RWPE1 (cell line): ENCODE measurements around the gene TOX4.

ENCODE experiments used
- CTCF ChIA-PET: fragments of 350-600 bp; sonication (Branson Sonifier 250); formaldehyde crosslinking; extraction: SDS; loops from one replicate; lab custom pipeline; 2021; lab: Yijun Ruan, JAX
- POLR2A ChIA-PET: fragments of 400-600 bp; formaldehyde crosslinking; extraction: SDS; loops from one replicate; lab custom pipeline; 2020; ENCODE audit warnings: antibody characterized with exemption; ENCODE audit not compliant: low non-redundant PET; lab: Yijun Ruan, JAX
- DNase-seq: peaks from one replicate; pipeline ENCODE4 v3.0.0; 2012; ENCODE audit warnings: low spot score
- H3K27ac ChIP-seq: fragments of 450-650 bp; 2 replicates; pipeline ENCODE4 v1.5.1; 2017
- CTCF ChIP-seq: fragments of 450-650 bp; conservative IDR thresholded peaks from 2 replicates; pipeline ENCODE4 v1.5.1; 2017; ENCODE audit warnings: low read depth, mild to moderate bottlenecking

Gene TOX4

GRCh38 chr14:21524575-21525490 lies 47.8 kb downstream of the TOX4 start:
- no peak for TF ChIP-seq CTCF
- DNase-seq, result no peak
- ChIA-PET CTCF (no interaction called here), POLR2A (no interaction called here)
- no peak overlapping the region for H3K27ac ChIP-seq

- no peak for TF ChIP-seq CTCF
- POLR2A ChIA-PET, result no interaction called here
- no peak for DNase-seq
- H3K27ac ChIP-seq, result no peak overlapping the region
- CTCF ChIA-PET, result interaction anchor here (0.6 kb wide), 1 partner anchor 60 kb away, joined by 5 read pairs; no protein-coding TSS in a partner anchor
Measured at GRCh38 chr14:21525571-21525961, 48.6 kb downstream of the TOX4 start.

GRCh38 chr14:21525962-21526671 lies 49.1 kb downstream of the TOX4 start, which contains the start of gene SALL2:
TSS of gene SALL2 (minus strand) at chr14:21526346. CDS start at chr14:21526127, 219 bp downstream.
- ChIA-PET CTCF (interaction anchor here (0.6 to 0.9 kb wide), 2 partner anchors 15 to 61 kb away, joined by 4 to 5 read pairs; partner anchors contain the start of gene METTL3), POLR2A (interaction anchor here (0.8 kb wide), 1 partner anchor 15 kb away, joined by 3 read pairs; the partner anchor contains the start of gene METTL3)
- no peak within 1 kb of the TSS for H3K27ac ChIP-seq
- TF ChIP-seq CTCF, result no peak
- DNase-seq, result peak; percentile 38

- no peak for DNase-seq
- ChIA-PET CTCF (interaction anchor here (0.9 kb wide), 1 partner anchor 16 kb away, joined by 4 read pairs; the partner anchor contains the start of gene METTL3), POLR2A (interaction anchor here (0.8 kb wide), 1 partner anchor 16 kb away, joined by 3 read pairs; the partner anchor contains the start of gene METTL3)
- no peak for TF ChIP-seq CTCF
- no peak overlapping the region for H3K27ac ChIP-seq
Measured at GRCh38 chr14:21526672-21527317, 49.8 kb downstream of the TOX4 start.

GRCh38 chr14:21527318-21527679 lies 50.3 kb downstream of the TOX4 start:
- CTCF ChIA-PET, result no interaction called here
- DNase-seq, result no peak
- no peak overlapping the region for H3K27ac ChIP-seq
- TF ChIP-seq CTCF, result no peak
- POLR2A ChIA-PET, result no interaction called here
